Activated gamma-delta T cell treated with Interleukin-2 at 50 U/mL for 16 hours (primary cell): ENCODE measurements around the gene GEMIN2.
"Not testable (repeated sequence)": the region's sequence is repeated elsewhere in the genome, so short reads cannot be mapped to it uniquely, and the experiment has no call there.

Experiments used
- DNase-seq: peaks from one replicate; pipeline ENCODE4 v3.0.0-alpha.2; 2020

GEMIN2 gene

GRCh38 chr14:39122330-39123138 lies 8.4 kb downstream of the GEMIN2 start:
- DNase-seq, result no peak

GRCh38 chr14:39137835-39138234 lies 23.7 kb downstream of the GEMIN2 start:
- not testable (repeated sequence) for DNase-seq

GRCh38 chr14:39138440-39138839 lies 24.3 kb downstream of the GEMIN2 start:
- no peak for DNase-seq

GRCh38 chr14:39140170-39140569 lies 26.0 kb downstream of the GEMIN2 start:
- no peak for DNase-seq

GRCh38 chr14:39141623-39142022 lies 27.5 kb downstream of the GEMIN2 start:
- DNase-seq, result not testable (repeated sequence)

GRCh38 chr14:39143226-39143625 lies 29.1 kb downstream of the GEMIN2 start:
- DNase-seq, result not testable (repeated sequence)

- no peak for DNase-seq
These were observed 31.3 kb downstream of the GEMIN2 start for GRCh38 chr14:39145266-39145966.

GRCh38 chr14:39154594-39155189 lies 40.6 kb downstream of the GEMIN2 start:
- no peak for DNase-seq

- no peak for DNase-seq
These were observed 43.4 kb downstream of the GEMIN2 start for GRCh38 chr14:39157491-39157890.

- DNase-seq, result no peak
These were observed 44.2 kb downstream of the GEMIN2 start for GRCh38 chr14:39158222-39158858.

- DNase-seq, result no peak
These were observed 46.4 kb downstream of the GEMIN2 start for GRCh38 chr14:39160494-39160893.

- not testable (repeated sequence) for DNase-seq
These were observed 53.7 kb downstream of the GEMIN2 start for GRCh38 chr14:39167797-39168320.

- DNase-seq, result no peak
These were observed 54.5 kb downstream of the GEMIN2 start for GRCh38 chr14:39168591-39168990.

GRCh38 chr14:39169541-39169900 lies 55.4 kb downstream of the GEMIN2 start:
- no peak for DNase-seq

- DNase-seq, result no peak
These were observed 59.1 kb downstream of the GEMIN2 start for GRCh38 chr14:39173198-39173597.

- peak; percentile 95 for DNase-seq
These were observed 60.7 kb downstream of the GEMIN2 start, which contains the start of gene PNN for GRCh38 chr14:39174560-39175444. Gene PNN (plus strand): TSS chr14:39175254. CDS start chr14:39175280, 26 bp downstream.

GRCh38 chr14:39175445-39176262 lies 61.5 kb downstream of the GEMIN2 start:
- DNase-seq, result no peak

GRCh38 chr14:39176263-39177167 lies 62.4 kb downstream of the GEMIN2 start:
- no peak for DNase-seq

- no peak for DNase-seq
These were observed 63.0 kb downstream of the GEMIN2 start for GRCh38 chr14:39177168-39177545.

GRCh38 chr14:39179042-39179441 lies 64.9 kb downstream of the GEMIN2 start:
- DNase-seq, result no peak
